ENCODE data around the gene KCNJ6.
"Not testable (repeated sequence)": the region's sequence is repeated elsewhere in the genome, so short reads cannot be mapped to it uniquely, and the experiment has no call there.

The KCNJ6 gene

DNA sequence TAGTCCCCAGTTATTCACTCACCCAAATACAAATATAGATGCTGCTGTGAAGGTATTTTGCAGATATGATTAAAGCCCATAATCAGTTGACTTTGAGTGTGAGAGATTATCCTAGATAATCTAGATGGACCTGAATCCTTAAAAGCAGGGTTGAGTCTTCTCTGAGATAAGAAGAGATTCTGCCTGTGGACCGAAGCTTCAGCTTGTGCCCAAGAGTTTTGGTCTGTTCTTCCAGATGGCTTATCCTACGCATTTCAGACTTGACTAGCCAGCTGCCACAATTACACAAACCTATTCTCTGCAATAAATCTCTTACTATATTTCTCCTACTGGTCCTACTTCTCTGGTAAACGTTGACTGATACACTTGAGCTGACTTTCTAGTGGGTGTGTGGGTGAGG lies 145.1 kb downstream of the KCNJ6 start:
- DNase-seq (ENCODE audit: low spot score) = no peak

DNA sequence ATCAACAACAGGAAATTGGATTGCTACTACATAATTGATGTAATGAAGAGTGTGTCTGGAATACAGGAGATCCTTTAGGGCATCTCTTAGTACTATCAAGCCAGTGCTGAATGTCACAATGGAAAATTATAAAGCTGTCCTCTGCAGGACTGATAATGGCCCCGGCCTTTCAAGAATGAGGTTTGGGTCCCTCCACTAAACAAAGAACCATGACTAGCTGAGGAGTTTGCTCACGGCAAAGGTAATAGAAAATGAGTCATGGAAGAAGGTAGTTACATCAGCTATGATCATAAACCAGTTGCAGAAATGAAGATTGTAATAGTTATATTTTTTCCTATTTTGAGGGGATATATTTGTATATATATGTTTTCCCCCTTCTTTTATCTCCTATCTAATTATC lies 145.8 kb downstream of the KCNJ6 start:
- DNase-seq (ENCODE audit: low spot score) = no peak

DNA sequence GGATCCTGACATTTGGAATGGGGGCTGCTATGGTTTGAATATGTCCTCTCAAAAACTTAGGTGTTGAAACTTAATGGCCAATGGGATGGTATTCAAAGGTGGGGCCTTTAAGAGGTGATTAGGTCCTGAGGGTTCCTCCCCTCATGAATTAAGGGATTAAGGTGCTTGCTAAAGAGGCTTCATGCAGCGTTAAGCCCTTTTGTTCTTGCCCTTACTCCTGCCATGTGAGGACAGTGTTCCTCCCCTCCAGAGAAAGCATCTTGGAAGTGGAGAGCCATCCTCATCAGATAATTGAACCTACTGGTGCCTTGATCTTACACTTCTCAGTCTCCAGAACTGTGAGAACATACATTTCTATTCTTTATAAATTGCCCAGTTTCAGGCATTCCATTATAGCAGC lies 146.6 kb downstream of the KCNJ6 start:
- no peak for DNase-seq (ENCODE audit: low spot score)

DNA sequence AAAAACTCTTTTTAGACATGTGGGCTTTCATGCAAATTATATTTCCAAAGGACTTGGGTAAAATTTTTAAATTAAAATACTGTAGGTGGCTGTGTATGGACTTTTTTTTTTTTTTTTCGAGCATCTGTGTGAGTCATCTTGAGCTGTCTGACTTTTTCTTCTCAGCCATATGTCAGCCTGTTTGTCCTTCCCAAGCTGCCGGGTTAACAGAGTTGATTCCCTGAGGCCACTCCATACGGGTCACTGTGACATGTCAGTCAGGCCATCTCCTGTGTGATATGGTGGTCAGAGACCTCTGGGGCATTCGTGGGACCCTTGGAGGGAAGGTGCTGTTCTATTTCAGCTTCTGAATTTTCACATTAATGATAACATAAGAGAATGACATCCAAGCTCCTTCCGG lies 148.3 kb downstream of the KCNJ6 start:
- peak; percentile 24 for DNase-seq (ENCODE audit: low spot score)

DNA sequence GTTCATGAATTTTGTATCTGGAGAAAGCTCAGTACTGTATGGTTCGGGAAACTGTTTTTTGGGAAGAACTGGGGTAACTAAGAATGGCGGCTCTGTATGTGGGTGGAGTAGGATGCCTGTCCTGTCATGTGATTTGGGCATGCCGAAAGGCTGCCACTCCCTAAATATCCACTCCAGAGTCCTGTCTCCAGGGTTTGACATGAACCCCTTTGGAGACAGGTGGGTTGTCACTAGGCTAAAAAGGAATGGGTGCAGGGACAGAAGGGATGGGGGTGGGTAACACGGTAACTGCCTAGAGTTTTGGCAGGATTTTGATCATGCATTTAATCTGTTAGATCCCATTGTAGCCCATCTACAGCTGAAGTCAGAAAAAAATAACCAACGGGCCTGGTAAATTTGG lies 150.1 kb downstream of the KCNJ6 start:
- DNase-seq (ENCODE audit: low spot score) = no peak

DNA sequence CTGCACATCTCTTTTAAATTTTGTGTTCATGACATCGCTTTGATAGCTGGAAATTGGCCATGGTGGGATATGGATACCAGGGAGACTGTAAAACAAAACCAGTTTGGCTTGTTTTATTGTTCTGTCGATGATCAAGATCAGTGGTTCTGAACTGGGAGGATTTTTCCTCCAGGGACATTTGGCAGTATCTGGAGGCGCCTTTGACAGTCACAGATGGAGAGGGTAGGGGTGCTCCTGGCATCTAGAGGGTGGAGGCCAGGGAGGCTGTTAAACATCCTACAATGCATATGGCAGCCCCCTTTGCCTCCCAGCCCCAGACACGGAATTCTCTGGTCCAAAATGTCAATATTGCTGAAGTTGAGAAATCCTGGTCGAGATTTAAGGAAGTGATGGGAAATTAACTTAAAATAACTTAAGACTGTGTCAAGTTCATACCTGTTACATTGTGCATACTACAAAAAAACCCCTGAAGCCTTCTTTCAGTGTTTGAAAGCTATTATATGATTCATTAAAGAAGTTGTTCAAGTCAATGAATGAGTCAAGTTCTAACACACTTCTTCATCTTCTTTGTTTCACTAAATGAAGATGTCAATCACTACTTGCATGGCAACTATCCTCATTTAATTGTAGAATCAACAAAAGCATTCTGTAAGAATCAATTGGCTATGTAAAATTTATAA lies 150.9 kb downstream of the KCNJ6 start:
- DNase-seq (ENCODE audit: low spot score) = no peak

DNA sequence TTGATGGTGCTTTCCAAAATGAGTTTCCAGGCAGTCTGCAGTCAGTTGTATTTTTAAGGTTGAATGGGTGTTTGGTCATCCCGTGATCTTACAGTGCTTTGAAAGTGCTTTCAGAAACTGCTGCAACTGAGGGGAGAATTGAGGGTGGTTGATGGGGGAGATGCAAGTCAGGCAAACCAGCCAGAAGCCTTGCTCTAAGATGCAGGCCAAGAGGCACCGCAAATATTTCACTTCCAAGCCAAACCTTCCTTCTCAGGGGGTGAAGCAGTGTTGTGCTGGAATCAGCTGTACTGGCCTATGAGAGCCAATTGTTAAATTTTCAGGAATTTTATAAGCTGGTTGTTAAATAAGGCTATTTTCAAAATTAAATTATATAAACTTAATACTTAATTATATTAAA lies 151.6 kb downstream of the KCNJ6 start:
- no peak for DNase-seq (ENCODE audit: low spot score)

DNA sequence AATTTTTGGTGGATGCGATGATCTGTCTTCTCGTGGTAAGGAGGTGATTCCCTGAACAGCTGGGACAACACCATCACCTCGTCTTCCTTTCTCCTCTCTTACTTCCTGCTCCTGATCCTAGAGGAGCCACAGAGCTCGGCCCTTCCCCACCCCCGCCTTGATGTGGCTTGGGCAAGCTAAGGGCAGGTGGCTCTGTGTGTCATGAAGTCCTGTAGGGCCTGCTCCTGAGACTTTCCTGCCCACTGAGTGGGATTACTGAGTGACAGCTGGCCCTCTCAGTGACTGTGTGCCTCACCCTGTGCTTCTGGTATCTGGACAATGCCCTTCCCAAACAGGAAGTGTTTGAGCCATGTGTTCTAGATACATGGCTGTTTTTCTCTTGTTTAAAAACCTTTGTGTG lies 153.0 kb downstream of the KCNJ6 start:
- DNase-seq (ENCODE audit: low spot score) = no peak

DNA sequence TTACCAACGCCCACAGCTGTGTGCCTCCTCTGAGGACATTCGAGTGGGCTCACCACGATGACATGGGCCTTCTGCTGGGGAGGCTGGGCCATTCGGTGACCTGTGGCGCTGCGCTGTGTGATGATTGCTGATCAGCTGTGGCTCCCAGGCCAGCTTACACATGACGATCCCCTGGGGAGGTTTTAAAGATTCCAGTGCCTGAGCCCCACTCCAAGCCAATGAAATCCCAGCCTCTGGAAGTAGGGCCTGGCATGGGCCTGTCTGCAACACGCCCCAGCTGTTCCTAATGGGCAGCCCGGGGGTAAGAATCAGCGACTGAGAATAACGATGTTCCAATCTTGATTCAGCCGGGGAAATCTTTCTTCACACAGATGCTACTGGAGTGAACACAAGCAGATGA lies 153.7 kb downstream of the KCNJ6 start:
- DNase-seq (ENCODE audit: low spot score) = no peak

DNA sequence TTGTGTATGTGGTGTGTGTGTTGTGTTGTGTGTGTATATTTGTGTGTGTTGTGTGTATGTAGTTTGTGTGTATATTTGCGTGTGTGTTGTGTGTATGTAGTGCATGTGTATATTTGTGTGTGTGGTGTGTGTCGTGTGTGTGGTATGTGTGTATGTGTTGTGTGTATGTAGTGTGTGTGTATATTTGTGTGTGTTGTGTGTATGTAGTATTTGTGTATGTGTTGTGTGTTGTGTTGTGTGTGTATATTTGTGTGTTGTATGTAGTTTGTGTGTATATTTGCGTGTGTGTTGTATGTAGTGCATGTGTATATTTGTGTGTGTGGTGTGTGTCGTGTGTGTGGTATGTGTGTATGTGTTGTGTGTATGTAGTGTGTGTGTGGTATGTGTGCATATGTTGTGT lies 154.9 kb downstream of the KCNJ6 start:
- DNase-seq (ENCODE audit: low spot score) = not testable (repeated sequence)

DNA sequence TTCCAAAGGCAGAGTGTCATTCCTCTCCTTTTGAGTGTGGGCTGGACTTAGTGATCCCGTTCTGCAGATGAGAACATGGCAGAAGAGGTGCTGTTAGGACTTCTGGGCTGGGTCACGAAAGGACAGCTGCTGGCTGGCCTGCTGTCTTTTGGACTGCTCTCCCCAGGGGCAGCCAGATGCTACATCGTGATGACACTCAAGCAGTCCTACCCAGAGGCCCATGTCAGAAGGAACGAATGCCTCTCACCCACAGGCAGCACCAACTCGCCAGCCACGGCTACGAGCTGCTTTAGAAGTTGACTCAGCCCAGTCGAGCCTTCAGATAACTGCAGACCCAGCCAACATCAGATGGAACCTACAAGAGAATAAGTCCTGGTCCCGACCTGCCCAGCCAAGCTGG lies 156.5 kb downstream of the KCNJ6 start:
- no peak for DNase-seq (ENCODE audit: low spot score)

DNA sequence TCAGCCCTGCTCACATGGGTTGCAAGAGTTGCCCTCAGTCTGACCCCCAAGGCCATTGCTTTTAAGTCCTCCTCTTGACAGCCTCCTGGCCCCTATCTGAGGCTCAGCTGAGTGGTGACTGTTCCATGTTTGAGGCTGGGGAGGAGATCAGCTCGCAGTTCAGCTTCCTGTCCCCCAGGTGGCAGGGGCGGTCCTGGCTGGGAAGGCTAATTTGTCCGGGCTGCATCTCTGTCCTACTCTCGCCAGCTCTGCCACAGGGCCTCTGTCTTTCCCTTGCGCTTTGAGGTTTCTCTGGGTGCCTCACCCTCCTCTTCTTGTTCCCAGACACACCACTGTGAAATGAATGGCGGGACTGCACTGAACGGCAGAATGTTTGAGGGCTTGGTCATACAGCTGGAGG lies 157.3 kb downstream of the KCNJ6 start:
- DNase-seq (ENCODE audit: low spot score) = peak; percentile 10

DNA sequence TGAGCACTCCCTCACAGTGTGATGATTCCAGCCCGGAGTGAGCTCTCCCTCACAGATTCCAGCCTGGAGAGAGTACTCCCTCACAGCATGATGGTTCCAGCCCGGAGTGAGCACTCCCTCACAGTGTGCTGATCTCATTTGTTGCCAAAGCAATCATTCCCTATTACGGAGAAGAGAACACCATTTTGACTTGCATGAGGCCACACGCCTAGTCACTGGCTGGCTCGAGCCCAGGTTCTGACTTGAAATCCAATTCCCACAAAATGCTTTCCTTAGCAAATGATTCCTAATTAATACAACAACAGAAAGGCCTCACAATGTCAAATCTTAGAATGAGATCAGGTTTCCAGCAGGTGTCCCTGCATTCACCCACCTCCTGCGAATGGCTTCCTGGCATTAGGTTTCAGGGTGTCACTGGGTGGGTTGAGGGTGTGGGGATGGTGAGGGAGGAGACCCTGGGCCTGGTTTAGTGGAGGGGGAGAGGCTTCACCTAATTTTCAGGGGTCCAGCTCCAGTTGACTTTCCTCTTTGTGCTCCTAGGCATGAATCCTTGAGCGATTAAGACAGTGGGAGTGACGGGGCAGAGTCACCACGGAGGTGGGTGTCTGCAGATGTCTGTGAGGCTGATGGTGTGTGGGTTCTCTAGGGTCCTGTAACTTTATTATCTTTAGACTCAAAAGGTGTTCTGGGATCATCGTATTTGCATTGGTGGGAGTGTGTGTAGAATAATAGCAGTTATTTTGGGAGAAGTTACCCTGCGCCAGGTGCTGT lies 158.5 kb downstream of the KCNJ6 start:
- no peak for DNase-seq (ENCODE audit: low spot score)

DNA sequence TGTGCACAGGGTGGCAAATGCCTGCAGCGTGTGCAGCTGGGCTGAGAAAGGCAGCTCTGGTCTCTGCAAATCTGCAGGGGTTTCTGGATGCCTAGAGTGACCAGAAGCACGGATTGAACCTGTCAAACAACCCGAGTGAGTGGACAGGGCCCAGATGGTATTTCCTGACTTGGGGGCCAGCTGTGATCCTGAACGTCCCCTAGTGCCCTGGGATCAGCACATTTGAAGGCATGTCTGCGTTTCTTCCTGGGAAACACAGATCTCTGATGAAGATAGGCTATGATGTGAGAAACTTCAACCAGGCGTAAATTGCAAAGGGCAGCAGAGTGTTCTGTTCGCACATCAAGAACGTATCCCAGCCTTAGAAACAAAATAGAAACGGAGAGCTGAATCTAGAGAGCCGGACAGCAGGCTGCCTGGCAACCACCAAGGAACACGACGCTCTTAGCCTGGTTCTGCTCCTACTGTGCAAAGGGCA lies 163.1 kb downstream of the KCNJ6 start:
- no peak for DNase-seq (ENCODE audit: low spot score)

DNA sequence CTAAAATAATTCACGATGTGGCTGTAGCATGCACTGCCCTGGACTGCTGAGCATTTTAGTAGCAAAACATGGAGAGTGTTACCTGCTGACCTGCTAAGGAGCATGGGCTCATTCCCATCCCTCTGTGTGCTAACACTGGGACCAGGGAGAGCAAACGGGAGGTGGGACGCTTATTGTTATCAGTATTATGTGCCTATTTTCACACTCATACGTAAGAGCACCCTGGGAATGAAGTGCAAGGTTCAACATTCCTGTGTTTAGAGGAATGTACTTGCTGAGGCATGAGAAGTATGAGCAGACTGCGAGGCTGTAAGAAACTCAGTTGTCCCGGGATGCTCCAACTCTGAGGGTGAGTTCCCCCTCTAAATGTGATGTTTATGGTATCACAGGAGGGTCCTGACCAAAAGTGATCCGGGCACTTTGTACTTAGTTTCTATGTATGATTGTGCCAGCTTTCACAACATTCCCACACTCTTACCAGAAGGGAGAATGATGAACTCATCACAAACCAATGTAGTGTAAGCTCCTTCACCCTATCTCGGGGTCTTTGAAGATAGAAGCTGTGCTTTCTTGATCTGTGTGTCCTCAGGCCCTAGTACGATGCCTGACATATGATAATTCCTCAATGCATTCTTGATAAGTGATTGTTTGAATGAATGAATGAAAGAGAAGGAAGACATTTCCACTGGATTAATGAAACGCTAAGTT lies 164.8 kb downstream of the KCNJ6 start:
- DNase-seq (ENCODE audit: low spot score) = no peak

DNA sequence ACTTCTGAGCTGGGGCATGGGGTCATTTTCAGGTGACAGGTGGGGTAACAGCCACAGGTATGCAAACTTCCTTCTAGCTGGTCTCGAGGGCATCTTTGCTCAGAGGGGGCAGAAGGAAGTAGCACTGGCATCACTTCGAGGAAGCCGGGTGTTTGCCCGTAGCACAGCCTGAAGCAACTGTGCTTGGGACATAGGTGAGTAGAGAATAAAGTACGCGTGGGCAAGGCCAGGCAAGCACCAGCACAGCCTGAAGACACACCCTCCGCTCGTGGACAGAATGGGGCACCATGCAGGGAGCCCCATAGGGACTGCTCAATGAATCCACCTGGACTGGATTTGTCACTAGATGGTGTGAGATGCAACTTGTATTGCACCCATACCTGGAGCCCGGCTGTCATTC lies 167.1 kb downstream of the KCNJ6 start:
- no peak for DNase-seq (ENCODE audit: low spot score)

DNA sequence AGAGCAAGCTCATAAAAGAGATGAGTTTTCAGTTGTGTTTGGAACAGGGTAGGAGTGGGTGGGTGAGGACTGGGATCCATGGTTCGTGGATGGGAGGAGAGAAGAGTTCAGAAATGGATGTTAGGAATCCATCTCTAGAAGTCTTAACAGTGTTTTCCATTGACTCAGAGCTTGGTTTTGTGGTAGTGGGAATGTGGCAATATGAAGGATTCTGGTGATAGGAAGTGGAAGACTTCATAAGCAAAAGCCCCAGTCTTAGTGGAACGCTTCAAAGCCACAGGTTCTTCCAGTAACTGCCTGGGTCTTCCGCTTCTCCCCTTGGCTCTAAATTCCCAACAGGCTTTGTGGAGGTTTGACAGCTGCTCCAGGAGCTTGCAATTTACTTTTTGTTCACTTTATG lies 167.9 kb downstream of the KCNJ6 start:
- DNase-seq (ENCODE audit: low spot score) = no peak

DNA sequence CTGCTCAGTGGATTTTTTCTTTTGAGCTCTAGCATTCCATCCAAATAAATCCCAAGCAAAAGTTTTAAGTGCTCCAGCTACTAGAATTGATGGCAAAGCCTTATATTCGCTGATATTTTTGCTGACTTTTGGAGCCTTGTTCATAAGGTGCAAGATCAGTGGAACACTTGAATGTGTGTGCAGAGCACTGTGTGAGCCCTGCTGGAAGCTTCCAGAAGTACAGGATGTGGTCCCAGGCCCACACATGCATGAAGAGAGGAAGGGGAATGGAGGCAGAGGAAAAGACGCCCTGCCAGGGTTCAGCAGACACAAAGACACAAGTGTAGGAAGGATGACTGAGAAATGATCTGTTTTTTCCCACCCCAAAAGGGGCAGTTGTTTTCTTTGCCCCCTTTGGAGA lies 169.4 kb downstream of the KCNJ6 start:
- DNase-seq (ENCODE audit: low spot score) = no peak

DNA sequence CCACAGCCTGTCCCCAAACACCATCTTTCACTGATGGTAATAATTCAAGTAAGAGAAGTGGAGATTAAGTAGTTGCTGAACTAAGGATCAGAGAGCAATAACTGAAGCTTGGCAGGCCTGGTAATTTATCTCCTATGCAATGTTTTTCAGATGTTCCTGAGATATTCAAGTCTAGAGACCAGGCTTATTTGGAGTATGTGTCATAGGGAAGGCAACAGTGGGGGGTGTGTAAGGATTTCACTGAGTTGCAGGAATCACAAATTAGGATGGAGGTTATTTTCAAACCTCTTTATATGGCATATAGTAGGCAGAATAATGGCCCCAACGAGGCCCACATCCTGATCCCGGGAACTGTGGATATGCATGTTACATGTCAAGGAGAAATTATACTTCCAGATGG lies 171.7 kb downstream of the KCNJ6 start:
- DNase-seq (ENCODE audit: low spot score) = no peak

DNA sequence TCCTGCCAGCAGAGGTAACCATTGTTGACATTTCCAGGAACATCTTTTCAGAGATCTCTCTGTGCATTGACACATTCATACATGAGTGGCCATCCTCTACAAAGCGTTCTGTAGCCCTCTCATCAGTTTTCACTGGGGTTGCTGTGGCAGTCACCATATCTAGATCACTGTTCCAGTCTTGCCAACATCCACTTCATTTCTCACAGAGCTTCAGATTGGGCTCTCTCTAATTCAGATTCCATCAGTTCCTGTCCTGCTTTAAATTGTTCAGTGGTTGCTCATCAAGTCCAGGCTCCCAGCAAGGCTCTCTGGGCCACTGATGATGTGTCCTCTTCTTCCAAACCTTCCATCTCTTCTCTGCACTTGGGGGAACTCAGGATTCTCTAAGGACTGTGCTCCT lies 173.7 kb downstream of the KCNJ6 start:
- DNase-seq (ENCODE audit: low spot score) = no peak

DNA sequence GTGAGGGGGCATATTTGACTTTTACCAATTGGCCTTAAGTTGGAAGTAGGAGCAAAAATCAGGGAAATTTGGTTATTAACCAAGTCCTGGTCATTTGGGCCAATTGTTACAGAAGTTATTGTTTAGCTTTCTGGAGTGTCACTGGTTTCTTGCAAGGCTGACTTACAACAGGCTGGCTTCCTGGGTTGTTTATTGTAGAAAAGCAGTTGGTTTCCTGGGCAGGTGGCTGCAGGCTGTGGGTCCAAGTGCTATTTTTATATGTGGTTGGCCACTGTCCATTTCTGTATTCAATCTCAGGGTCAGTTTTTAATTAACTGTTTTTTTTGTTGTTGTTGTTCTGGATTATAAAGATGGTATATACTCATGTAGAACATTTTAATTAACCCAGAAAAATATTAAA lies 174.1 kb downstream of the KCNJ6 start:
- no peak for DNase-seq (ENCODE audit: low spot score)

DNA sequence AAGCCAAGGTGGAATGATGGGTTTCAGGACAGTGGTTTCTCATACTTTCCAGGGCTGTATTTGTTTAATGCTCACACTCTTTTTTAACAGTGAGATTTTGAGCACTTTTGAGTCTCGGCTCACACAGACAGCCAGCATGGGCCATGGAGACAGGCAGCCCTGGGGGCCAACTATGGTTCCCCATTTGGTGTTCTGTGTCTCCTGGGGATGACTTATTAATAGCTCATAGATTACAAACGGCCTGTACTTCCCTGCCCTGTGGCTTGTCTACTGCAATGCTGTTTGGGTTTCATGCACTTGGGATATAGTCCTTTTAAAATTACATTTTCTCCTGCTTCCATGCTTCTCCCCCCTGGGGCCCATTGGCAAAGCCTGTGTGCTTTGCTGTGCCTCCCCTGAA lies 178.3 kb downstream of the KCNJ6 start:
- no peak for DNase-seq (ENCODE audit: low spot score)

DNA sequence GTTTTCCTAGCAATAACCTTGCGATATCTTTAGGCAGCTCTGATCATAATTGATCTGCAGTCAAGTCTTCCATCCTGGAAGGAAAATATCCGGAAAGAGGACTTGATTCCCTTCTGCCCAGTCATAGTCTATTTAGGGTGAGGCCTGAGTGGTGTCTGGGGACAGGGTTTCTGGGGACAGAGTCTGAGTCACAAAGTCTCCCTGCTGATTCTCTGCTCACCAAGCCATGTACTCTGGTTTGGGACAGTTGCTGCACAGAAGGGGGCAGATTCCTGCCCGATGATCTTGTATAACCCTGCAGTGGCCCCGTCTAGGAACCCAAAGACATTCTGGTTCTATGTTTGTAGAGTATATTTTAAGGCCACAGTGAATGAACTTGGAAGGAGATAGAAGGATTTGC lies 178.8 kb downstream of the KCNJ6 start:
- DNase-seq (ENCODE audit: low spot score) = no peak

Measured in RKO (cell line).